HG03571 (cell line): ENCODE measurements around the gene PLA2G4A.
"Not testable (repeated sequence)": the region's sequence is repeated elsewhere in the genome, so short reads cannot be mapped to it uniquely, and the experiment has no call there.

Experiments
- ATAC-seq: cut with Tn5 transposase; IDR thresholded peaks from one replicate; pipeline ENCODE4 v1.9.1; 2021; ENCODE audit not compliant: unreplicated experiment

The PLA2G4A gene

GRCh38 chr1:186917106-186917786 lies 88.5 kb downstream of the PLA2G4A start:
- ATAC-seq: not testable (repeated sequence)

- ATAC-seq: not testable (repeated sequence)
These were observed 92.6 kb downstream of the PLA2G4A start for GRCh38 chr1:186921386-186921785.

DNA sequence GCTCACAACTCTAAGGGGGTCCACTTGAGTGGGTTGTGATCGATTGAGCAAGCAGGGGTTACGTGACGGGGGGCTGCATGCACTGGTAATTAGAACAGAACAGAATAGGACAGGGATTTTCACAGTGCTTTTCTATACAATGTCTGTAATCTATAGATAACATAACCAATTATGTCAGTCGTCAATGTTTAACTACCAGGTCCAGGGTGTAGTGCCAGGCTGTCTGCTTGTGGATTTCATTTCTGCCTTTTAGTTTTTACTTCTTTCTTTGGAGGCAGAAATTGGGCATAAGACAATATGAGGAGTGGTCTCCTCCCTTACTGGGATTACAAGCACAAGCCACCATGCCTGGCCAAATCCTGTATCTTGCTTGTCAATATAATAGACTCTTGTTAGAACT lies 94.1 kb downstream of the PLA2G4A start:
- not testable (repeated sequence) for ATAC-seq

GRCh38 chr1:186923486-186923885 lies 94.7 kb downstream of the PLA2G4A start:
- ATAC-seq: no peak

- no peak for ATAC-seq
These were observed 97.3 kb downstream of the PLA2G4A start for GRCh38 chr1:186925881-186926669.

DNA sequence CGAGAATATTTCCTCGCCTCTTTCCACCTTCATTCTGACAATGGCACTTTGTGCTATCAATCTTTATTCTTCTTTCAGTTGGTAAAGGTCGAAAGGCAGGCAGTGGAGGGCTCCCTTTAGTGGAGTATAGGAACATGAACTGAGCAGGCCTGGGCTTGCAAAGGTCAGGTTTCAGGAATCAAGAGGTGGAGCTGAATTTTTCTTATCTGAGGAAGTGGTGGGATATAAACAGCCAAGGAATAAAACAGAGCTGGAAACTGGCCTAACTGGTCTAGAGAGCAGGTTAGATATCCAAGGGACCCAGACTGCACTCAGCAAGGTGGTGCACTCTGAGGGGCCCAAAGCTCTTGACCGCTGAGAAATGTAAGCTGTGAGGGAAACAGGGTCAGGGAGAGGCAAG lies 99.1 kb downstream of the PLA2G4A start:
- no peak for ATAC-seq

DNA sequence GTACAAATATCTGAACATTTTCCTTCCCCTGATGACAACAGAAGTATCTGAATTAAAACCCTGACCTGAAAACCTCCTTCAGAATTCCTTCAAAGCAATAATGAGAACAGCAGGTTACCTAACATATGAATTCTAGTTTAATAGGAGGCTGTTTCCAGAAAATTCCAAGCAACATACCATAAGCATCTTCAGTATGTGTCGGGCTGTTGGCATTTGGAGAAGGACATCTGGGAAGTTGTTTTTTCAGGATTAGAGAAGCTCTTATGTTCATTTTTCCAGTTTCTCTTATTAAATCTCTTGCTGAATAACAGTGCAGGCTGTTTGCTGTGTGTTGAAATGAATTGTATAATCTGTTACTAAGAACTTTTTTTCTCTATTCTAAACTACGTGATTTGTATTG lies 101.5 kb downstream of the PLA2G4A start:
- ATAC-seq: no peak

DNA sequence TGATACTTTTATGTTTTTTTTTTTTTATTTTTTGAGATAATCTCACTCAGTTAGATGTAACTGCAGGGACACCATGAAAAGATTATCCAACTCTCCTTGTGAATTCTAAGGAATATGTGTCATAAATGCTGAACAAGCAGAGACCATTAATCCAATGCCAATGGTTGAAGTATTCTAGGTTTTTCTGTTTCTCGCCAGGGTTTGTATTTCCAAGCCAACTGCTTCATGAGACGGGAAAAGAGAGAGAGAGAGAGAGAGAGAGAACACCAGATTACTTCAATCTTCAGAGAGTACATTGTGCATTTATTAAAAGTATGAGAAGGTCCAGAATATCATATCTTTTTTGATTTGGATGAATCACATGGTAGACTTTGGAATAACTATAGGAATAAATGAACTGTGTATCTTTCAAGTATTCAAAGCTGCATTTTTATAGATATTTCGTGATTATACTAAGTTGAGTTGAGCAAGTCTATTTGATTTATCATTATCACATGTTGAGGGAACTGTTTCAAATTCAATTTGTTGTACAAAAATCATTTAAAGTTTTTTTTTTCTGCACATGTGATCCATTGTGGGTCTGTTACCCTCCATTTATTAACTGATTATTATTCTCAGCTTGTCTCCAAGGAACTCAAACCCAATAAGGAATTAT lies 108.4 kb downstream of the PLA2G4A start:
- no peak for ATAC-seq

- no peak for ATAC-seq
These were observed 115.3 kb downstream of the PLA2G4A start for GRCh38 chr1:186943891-186944686.

- no peak for ATAC-seq
These were observed 116.4 kb downstream of the PLA2G4A start for GRCh38 chr1:186945146-186945545.

GRCh38 chr1:186948535-186948934 lies 119.8 kb downstream of the PLA2G4A start:
- no peak for ATAC-seq

DNA sequence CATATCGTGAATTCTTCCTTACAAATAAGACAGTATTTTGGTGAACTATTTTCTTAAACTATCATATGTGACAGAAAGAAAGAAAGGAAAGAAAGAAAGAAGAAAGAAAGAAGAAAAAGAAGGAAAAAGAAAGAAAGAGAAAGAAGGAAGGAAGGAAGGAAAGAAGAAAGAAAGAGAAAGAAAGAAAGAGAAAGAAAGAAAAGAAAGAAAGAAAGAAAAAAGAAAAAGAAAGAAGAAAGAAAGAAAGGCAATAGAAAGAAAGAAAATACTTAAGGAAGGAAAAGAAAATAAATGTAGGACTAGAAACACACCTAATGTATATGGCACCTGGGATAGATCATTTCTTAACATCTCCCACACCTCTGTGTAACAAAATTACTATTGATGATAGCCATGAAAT lies 120.4 kb downstream of the PLA2G4A start:
- ATAC-seq: no peak

GRCh38 chr1:186950547-186950946 lies 121.8 kb downstream of the PLA2G4A start:
- ATAC-seq: no peak

DNA sequence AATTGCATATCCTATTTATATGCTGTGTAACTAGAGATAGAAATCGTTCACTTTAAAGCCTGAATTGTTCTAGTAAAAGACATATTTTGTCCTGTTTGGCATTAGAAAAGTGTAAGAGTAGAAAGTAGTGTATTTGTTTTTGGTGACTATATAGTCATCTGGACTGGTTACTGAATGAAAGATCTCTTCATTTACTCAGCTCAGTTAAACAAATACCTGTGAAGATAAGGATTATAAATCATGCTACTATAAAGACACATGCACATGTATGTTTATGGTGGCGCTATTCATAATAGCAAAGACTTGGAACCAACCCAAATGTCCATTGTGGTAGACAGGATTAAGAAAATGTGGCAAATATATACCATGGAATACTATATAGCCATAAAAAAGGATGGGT lies 125.1 kb downstream of the PLA2G4A start:
- ATAC-seq: no peak

GRCh38 chr1:186957314-186957713 lies 128.6 kb downstream of the PLA2G4A start:
- no peak for ATAC-seq

DNA sequence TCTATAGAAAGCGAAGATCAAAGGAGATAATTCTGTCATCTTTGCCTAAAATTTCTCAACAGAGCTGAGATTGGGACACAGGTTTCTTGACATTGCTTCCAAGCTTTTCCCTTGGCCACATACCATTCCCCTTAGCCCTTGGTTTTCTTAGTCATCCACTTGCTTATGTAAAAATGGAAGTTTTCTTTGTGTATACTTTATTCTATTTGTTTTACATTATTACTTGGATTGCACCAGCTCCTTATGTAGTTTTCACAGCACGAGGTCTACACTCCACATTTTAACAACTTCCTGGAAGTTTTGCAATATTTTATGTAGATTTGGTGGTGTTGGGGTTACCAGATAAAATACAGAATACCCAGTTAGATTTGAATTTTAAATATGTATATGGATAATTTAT lies 129.8 kb downstream of the PLA2G4A start:
- ATAC-seq: no peak

- no peak for ATAC-seq
These were observed 132.1 kb downstream of the PLA2G4A start for GRCh38 chr1:186960861-186961260.

- ATAC-seq: no peak
These were observed 137.1 kb downstream of the PLA2G4A start for GRCh38 chr1:186965847-186966246.

GRCh38 chr1:186966456-186966855 lies 137.7 kb downstream of the PLA2G4A start:
- no peak for ATAC-seq

- no peak for ATAC-seq
These were observed 139.1 kb downstream of the PLA2G4A start for GRCh38 chr1:186967656-186968394.
